PC-9 (cell line): ENCODE measurements around the gene TMEM132D. TPM values are rescaled to one million over a fixed set of nuclear protein-coding genes. Genes with fewer than 3 reads are reported as not detected.

ENCODE experiments used
- BruUV-seq: library from RNA; stranded (reverse); fragments of 400-500 nt; replicated peaks from 2 replicates; lab custom pipeline; 2021; lab: Mats Ljungman, UMichigan
- CTCF ChIA-PET: fragments of 300-600 bp; sonication (Branson Sonifier 250); formaldehyde crosslinking; loops from one replicate; lab custom pipeline; 2022; ENCODE audit warnings: antibody characterized with exemption; lab: Charles Lee
- POLR2A ChIA-PET: fragments of 300-600 bp; sonication (Branson Sonifier 250); formaldehyde crosslinking; loops from one replicate; lab custom pipeline; 2022; ENCODE audit warnings: antibody characterized with exemption; ENCODE audit not compliant: unreplicated experiment; lab: Charles Lee
- DNase-seq, 2 experiments: peaks; one replicate each; pipeline versions ENCODE4 v3.0.0 to v3.0.0-alpha.2; 2015 to 2022; ENCODE audit warnings: mixed read lengths in 1 of 2
- H2AFZ ChIP-seq: fragments of 200-600 bp; sonication (generic); 2 replicates; pipeline ENCODE4 v1.8.1; 2017; ENCODE audit warnings: antibody characterized with exemption
- H3F3A ChIP-seq: fragments of 200-600 bp; sonication (generic); 2 replicates; pipeline ENCODE4 v1.8.1; 2017; ENCODE audit warnings: antibody characterized with exemption, mild to moderate bottlenecking, low read depth; ENCODE audit not compliant: insufficient read depth
- H3K27ac ChIP-seq: fragments of 200-600 bp; sonication (generic); 2 replicates; pipeline ENCODE4 v1.6.1; 2016; ENCODE audit warnings: mixed run types
- H3K27me3 ChIP-seq: fragments of 200-600 bp; sonication (generic); 2 replicates; pipeline ENCODE4 v1.6.1; 2016; ENCODE audit warnings: low read depth, mixed run types; ENCODE audit not compliant: insufficient read depth
- H3K36me3 ChIP-seq: fragments of 200-600 bp; sonication (generic); 2 replicates; pipeline ENCODE4 v1.6.1; 2016; ENCODE audit warnings: low read depth, mixed run types
- H3K4me1 ChIP-seq: fragments of 200-600 bp; sonication (generic); replicated peaks from 2 replicates; pipeline ENCODE4 v1.6.1; 2016; ENCODE audit warnings: mixed run types; ENCODE audit not compliant: insufficient read depth
- H3K4me2 ChIP-seq: fragments of 200-600 bp; sonication (generic); 2 replicates; pipeline ENCODE4 v1.6.1; 2017; ENCODE audit warnings: mixed run types
- H3K4me3 ChIP-seq: fragments of 200-600 bp; sonication (generic); 2 replicates; pipeline ENCODE4 v1.6.1; 2016; ENCODE audit warnings: mixed run types
- H3K79me2 ChIP-seq: fragments of 200-600 bp; sonication (generic); 2 replicates; pipeline ENCODE4 v1.6.1; 2017; ENCODE audit warnings: low read depth, mixed run types
- H3K9me2 ChIP-seq: fragments of 200-600 bp; sonication (generic); 2 replicates; pipeline ENCODE4 v1.8.1; 2017; ENCODE audit warnings: mild to moderate bottlenecking; ENCODE audit not compliant: insufficient read depth
- H3K9me3 ChIP-seq: fragments of 200-600 bp; sonication (generic); 2 replicates; pipeline ENCODE4 v1.8.1; 2016; ENCODE audit warnings: low read depth; ENCODE audit not compliant: insufficient read depth
- H4K20me1 ChIP-seq: fragments of 200-600 bp; sonication (generic); 2 replicates; pipeline ENCODE4 v1.8.1; 2017; ENCODE audit not compliant: insufficient read depth
- CTCF ChIP-seq: fragments of 200-600 bp; sonication (generic); conservative IDR thresholded peaks from 2 replicates; pipeline ENCODE4 v1.6.1; 2017; ENCODE audit warnings: mixed run types, antibody characterized with exemption, mild to moderate bottlenecking, moderate library complexity
- EZH2 ChIP-seq: fragments of 200-600 bp; sonication (generic); IDR thresholded peaks from 2 replicates; pipeline ENCODE4 v1.8.0; 2017; ENCODE audit warnings: antibody characterized with exemption, low read depth
- intact Hi-C: fragments of 100-400 bp; cut with micrococcal nuclease; formaldehyde crosslinking; loops from one replicate; pipeline ENCODE4 v1.10.0; 2022; ENCODE audit not compliant: unreplicated experiment
- total RNA-seq: library from RNA; stranded (reverse); gene quantifications from 2 replicates; pipeline ENCODE4 v1.2.3, GENCODE V29; 2021

The TMEM132D gene
- total RNA-seq, 1 experiment from 2014 or later: not detected

- intact Hi-C loops: no loop called here
- H3K9me2 ChIP-seq: no peaks in the 10 kb centered on the region
- no peaks in the 10 kb centered on the region for H3K36me3 ChIP-seq
- H3K27ac ChIP-seq: no peak overlapping the region
- H3K4me2 ChIP-seq: no peak overlapping the region
- peaks cover 36% of the 10 kb centered on the region for H3K27me3 ChIP-seq
- no peaks in the 10 kb centered on the region for H3F3A ChIP-seq
- H3K4me1 ChIP-seq: no peaks in the 10 kb centered on the region
- H3K9me3 ChIP-seq: no peaks in the 10 kb centered on the region
- DNase-seq: no peak
- no TSS peak for BruUV-seq
- no peaks in the 10 kb centered on the region for H3K79me2 ChIP-seq
- CTCF ChIA-PET: no interaction called here
- H4K20me1 ChIP-seq: no peaks in the 10 kb centered on the region
- H2AFZ ChIP-seq: no peak overlapping the region
- H3K4me3 ChIP-seq: no peak overlapping the region
- POLR2A ChIA-PET: no interaction called here
- TF ChIP-seq CTCF (no peak), EZH2 (no peak)
Measured at GRCh38 chr12:129570796-129571400, 332.9 kb downstream of the TMEM132D start.

GRCh38 chr12:129566800-129567199 lies 337.0 kb downstream of the TMEM132D start:
- no peak for DNase-seq
- ChIA-PET POLR2A (no interaction called here), CTCF (no interaction called here)
- H3K27ac ChIP-seq: no peak overlapping the region
- TF ChIP-seq CTCF (no peak), EZH2 (no peak)
- BruUV-seq: no TSS peak
- H3K79me2 ChIP-seq: no peaks in the 10 kb centered on the region
- no peaks in the 10 kb centered on the region for H3F3A ChIP-seq
- no peak overlapping the region for H2AFZ ChIP-seq
- H3K9me2 ChIP-seq: no peaks in the 10 kb centered on the region
- no peak overlapping the region for H3K4me2 ChIP-seq
- peaks cover 1% of the 10 kb centered on the region; the same call in 1 of the 2 replicates for H3K27me3 ChIP-seq
- no peaks in the 10 kb centered on the region for H3K36me3 ChIP-seq
- no peaks in the 10 kb centered on the region for H3K4me1 ChIP-seq
- no peaks in the 10 kb centered on the region for H4K20me1 ChIP-seq
- intact Hi-C loops: no loop called here
- no peaks in the 10 kb centered on the region for H3K9me3 ChIP-seq
- no peak overlapping the region for H3K4me3 ChIP-seq

GRCh38 chr12:129564768-129565167 lies 339.1 kb downstream of the TMEM132D start:
- H3K9me3 ChIP-seq: no peaks in the 10 kb centered on the region
- no peaks in the 10 kb centered on the region for H3K36me3 ChIP-seq
- TF ChIP-seq EZH2 (no peak), CTCF (no peak)
- no peaks in the 10 kb centered on the region for H4K20me1 ChIP-seq
- CTCF ChIA-PET: no interaction called here
- no peak overlapping the region for H3K4me3 ChIP-seq
- BruUV-seq: no TSS peak
- H3K79me2 ChIP-seq: no peaks in the 10 kb centered on the region
- H3K4me2 ChIP-seq: no peak overlapping the region
- no peak for DNase-seq
- no peaks in the 10 kb centered on the region for H3K27me3 ChIP-seq
- no peak overlapping the region for H2AFZ ChIP-seq
- intact Hi-C loops: no loop called here
- H3F3A ChIP-seq: no peaks in the 10 kb centered on the region
- H3K9me2 ChIP-seq: no peaks in the 10 kb centered on the region
- POLR2A ChIA-PET: no interaction called here
- H3K27ac ChIP-seq: no peak overlapping the region
- H3K4me1 ChIP-seq: no peaks in the 10 kb centered on the region
